T-helper 1 cell treated with Interleukin-12 subunit alpha and Interleukin-12 subunit beta and Interleukin-4 antibody, amounts not matched to agents 30 μg/mL and 1 μg/mL, for 36 hours (primary cell): Measurements from ENCODE around the gene HRCT1.

ENCODE experiments used
- H3K27ac Mint-ChIP-seq: one replicate; pipeline ENCODE4 v1.8.0; 2021; ENCODE audit warnings: mild to moderate bottlenecking, mixed read lengths
- H3K27me3 Mint-ChIP-seq: one replicate; pipeline ENCODE4 v1.8.0; 2021; ENCODE audit warnings: low read depth, mixed read lengths
- H3K36me3 Mint-ChIP-seq: one replicate; pipeline ENCODE4 v1.8.0; 2021; ENCODE audit warnings: low read depth, mixed read lengths
- H3K4me1 Mint-ChIP-seq: one replicate; pipeline ENCODE4 v1.8.0; 2021; ENCODE audit warnings: low read depth, mixed read lengths
- H3K4me3 Mint-ChIP-seq: one replicate; pipeline ENCODE4 v1.8.0; 2021; ENCODE audit warnings: mild to moderate bottlenecking, moderate library complexity, mixed read lengths
- H3K9me3 Mint-ChIP-seq: one replicate; pipeline ENCODE4 v1.8.0; 2021; ENCODE audit warnings: mixed read lengths

Gene HRCT1

DNA sequence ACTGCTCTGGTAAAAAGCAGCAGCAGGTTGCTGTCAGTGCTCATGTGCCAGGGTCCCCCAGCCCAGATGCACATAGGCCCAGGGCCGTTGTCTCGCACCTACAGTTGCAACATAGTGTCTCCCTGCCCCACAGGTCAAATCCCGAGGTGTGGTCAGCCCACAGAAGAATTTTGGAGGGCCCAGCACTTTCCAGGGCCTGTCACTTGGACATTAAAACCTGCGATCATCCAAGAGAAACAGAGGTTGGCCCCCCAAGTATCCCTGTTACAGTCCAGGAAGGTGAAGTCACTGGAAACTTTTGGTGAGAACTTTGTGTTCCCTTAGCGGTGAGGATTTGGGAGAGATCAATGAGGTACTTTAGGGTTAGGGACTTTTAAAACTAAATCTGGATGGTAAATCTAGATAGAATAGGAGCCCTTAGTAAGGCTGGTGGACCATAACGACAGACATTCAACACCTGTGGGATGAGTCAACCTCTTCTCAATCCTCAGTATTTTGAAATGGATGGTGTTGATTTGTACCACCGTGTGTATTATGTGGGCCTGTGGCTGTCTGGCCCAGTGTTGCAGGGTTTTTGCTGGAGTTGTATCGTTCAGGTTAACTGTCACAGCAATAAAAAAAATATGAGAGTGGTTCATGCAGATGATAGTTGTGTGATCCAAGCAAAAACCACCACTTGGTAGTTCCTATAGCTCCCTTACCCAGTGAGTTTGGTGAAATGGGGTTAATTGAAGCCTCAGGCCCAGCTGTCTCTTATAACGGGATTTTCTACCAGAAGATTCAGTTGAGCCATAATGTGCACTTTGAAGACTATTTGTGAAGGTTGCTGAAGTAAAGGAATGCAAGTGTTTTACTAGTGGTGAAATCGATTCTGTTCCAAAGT, 32.7 kb downstream of the HRCT1 start:
- Mint-ChIP-seq H3K27ac (no peak overlapping the region), H3K4me1 (peaks cover 25% of the 10 kb centered on the region), H3K27me3 (no peaks in the 10 kb centered on the region), H3K36me3 (no peaks in the 10 kb centered on the region), H3K9me3 (peaks cover 4% of the 10 kb centered on the region), H3K4me3 (no peak overlapping the region)

DNA sequence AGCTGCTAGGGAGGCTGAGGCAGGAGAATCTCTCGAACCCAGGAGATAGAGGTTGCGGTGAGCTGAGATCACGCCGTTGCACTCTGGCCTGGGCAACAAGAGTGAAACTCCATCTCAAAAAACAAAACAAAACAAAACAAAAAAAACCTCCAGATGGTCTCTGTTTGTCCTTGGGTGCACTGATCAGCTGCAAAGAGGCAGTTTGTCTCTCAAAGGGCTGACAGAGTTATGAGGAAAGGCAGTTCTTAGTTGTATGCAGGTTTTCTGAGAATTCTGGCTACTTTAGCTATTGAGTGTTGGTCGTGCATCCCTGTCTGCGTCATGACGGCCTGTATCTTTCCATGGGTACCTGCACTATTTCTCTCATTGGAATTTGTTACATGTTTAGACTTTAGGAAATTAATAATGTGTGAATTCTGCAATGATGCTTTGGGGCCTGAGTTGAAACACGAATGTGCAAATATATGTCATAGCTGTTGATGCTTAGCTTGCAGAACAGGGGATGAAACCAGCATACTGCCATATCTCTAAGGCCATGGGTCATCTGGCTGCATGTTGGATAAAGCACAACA, 33.8 kb downstream of the HRCT1 start:
- H3K27ac Mint-ChIP-seq: no peak overlapping the region
- H3K4me3 Mint-ChIP-seq: no peak overlapping the region
- peaks cover 23% of the 10 kb centered on the region for H3K4me1 Mint-ChIP-seq

DNA sequence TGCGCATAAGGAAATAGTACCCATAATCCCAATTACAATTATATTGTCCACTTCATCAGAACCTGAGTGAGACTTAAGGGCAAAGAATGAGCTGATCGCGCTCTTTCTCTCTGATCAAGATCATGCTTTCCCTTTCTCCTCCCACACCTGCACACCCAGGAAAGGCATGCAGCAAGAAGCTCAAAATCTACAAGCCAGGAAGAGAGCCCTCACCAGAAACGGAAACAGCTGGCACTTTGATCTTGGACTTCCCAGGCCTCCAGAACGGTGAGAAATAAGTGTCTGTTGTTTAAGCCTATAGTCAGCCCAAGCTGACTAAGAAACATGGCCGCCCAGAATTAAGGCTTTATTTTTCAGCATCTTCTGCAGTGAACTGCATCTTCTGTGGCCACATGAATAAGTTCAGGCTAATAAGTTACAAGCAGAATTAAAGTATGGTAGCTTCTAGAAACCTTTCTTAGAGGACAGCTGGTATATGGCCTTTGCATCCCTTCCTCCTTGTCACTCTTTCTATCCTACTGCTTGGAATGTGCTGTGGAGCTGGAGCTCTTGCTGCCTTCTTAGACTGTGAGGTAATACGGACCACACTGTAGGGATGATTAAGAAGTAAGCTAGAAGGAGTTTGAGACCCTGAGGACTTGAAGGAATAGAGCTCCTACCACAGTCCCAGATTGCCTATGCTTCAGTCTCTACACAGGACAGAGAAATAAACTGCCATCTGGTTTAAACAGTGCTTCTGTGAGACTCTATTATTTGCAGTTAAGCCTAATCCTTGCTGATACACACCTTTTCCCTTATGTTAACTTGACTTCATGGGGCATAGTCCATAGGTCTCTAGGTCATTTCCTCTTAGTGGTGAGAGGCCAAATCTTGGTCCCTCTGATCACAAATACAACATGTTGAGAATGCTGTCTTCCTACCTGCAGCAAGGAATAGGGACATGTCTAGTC, 34.7 kb downstream of the HRCT1 start:
- Mint-ChIP-seq H3K9me3 (peaks cover 4% of the 10 kb centered on the region), H3K36me3 (no peaks in the 10 kb centered on the region), H3K4me1 (peaks cover 26% of the 10 kb centered on the region), H3K4me3 (no peak overlapping the region), H3K27ac (peak overlapping the region; percentile 65), H3K27me3 (peaks cover 2% of the 10 kb centered on the region)

More for the DNA sequence above, 33.8 kb downstream of the HRCT1 start:
- Mint-ChIP-seq H3K36me3 (no peaks in the 10 kb centered on the region), H3K9me3 (peaks cover 4% of the 10 kb centered on the region), H3K27me3 (no peaks in the 10 kb centered on the region)

DNA sequence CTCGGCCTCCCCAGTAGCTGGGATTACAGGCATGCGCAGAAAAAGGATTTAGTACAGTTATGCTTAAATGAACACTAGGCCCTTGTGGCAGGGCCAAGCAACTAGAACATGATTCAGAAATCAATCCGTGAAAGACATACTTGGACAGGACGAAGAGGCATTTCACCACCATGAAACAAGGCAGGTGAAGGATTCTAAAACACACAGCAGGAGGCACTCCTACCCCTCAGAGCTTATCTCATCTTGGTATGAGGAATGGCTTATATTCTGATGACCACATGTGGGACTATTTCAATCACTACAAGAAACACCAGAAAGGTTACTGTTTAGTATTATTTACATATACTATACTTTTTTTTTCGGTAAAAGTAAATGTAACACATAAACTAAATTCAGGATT, 36.3 kb downstream of the HRCT1 start:
- Mint-ChIP-seq H3K27ac (no peak overlapping the region), H3K9me3 (peaks cover under 1% of the 10 kb centered on the region)

DNA sequence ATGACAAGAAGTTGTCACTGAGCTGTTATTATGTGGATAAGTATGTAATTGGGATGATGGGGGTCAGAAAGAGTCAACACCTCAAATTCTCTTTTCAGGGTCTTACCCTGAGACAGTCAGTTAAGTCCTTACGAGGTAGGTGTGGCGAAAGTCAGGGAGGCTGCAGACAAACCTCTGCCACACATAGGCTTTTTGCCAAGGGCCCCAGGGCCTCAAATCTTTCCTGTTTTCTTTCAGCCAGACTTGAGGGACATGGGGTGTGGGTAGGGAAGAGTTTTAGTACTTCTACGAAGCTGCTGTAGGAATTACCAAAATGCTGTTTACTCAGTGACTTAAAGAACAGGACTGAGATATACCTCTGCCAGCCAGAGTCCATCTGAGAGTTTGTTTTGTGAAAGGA, 38.2 kb downstream of the HRCT1 start:
- Mint-ChIP-seq H3K27me3 (peaks cover 4% of the 10 kb centered on the region), H3K36me3 (no peaks in the 10 kb centered on the region), H3K4me1 (peaks cover 25% of the 10 kb centered on the region), H3K27ac (no peak overlapping the region), H3K9me3 (no peaks in the 10 kb centered on the region), H3K4me3 (no peak overlapping the region)

More for the DNA sequence above, 36.3 kb downstream of the HRCT1 start:
- Mint-ChIP-seq H3K36me3 (no peaks in the 10 kb centered on the region), H3K4me3 (no peak overlapping the region), H3K27me3 (peaks cover 4% of the 10 kb centered on the region), H3K4me1 (peaks cover 28% of the 10 kb centered on the region)

DNA sequence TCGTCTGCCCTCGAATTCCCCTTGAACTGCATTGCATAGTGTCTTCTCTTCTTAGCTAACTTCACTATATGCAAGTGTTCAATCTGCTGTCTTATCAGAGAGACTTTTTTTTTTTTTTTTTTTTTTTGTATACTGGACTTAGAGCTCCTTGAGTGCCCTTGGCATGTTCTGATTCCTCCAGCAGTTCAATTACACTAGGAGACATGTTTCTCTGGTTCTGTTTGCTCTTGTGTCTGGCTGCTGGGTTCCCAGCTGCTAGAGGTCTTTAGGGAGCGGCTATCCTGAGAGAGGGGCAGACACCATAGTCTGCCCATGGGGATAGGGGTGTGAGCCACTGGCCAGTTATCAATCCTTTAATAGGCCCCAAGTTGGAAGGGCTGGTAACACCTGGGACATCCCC, 38.8 kb downstream of the HRCT1 start:
- H3K4me3 Mint-ChIP-seq: no peak overlapping the region
- H3K4me1 Mint-ChIP-seq: peaks cover 23% of the 10 kb centered on the region
- H3K27ac Mint-ChIP-seq: no peak overlapping the region
- peaks cover 4% of the 10 kb centered on the region for H3K27me3 Mint-ChIP-seq
- no peaks in the 10 kb centered on the region for H3K36me3 Mint-ChIP-seq
- H3K9me3 Mint-ChIP-seq: no peaks in the 10 kb centered on the region

DNA sequence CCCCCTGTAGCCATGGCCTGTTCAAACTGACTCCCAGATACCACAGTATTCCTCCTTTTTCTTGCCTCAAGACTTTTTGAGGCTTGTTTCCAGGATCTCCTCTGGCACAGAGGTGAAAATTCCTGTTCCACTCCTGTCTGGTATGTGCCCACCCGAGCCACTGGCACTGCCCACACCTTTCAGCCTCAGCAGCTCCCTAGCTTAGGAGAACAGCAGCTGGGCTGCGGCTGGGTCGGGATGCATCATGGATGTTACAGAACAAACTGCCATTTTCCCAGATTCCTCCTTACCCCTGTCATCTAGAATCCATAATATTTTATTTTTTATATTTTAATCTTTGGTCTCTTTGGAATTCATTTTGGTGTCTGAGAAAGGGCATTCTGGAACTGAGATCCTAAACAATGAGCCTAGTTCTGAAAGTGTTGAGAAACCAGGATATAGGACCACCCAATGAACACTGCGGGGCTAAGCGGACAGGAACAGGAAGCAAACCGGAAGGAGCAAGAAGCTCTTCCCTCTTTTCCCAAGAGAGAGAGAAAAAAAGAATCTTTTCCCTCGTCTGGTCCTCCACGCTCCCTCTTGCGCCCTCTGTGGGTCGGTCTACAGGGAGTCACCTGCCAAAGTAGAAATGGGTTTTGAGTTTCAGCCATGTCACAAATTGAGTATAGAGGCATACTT, 39.5 kb downstream of the HRCT1 start:
- no peak overlapping the region for H3K27ac Mint-ChIP-seq
- H3K36me3 Mint-ChIP-seq: no peaks in the 10 kb centered on the region
- no peak overlapping the region for H3K4me3 Mint-ChIP-seq
- H3K4me1 Mint-ChIP-seq: peaks cover 16% of the 10 kb centered on the region
- H3K9me3 Mint-ChIP-seq: no peaks in the 10 kb centered on the region
- H3K27me3 Mint-ChIP-seq: peaks cover 4% of the 10 kb centered on the region

DNA sequence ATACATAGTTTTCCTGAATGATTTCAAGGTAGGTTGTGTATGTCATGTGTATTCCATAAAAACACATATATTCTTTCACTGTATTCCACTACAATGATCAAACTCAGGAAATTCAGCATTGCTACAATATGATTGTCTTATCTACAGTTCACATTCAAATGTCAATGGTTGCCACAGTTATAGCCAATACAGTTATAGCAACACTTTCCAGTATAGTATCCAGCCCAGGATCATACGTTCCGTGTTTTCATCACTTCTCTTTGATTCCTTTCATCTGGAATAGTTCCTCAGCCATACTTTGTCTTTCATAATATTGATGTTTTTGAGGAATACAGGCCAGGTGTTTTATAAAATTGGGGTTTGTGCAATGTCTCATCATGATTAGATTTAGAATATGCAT, 42.4 kb downstream of the HRCT1 start:
- Mint-ChIP-seq H3K4me3 (no peak overlapping the region), H3K27me3 (peaks cover 15% of the 10 kb centered on the region), H3K36me3 (no peaks in the 10 kb centered on the region), H3K27ac (no peak overlapping the region), H3K4me1 (peaks cover 4% of the 10 kb centered on the region), H3K9me3 (no peaks in the 10 kb centered on the region)

DNA sequence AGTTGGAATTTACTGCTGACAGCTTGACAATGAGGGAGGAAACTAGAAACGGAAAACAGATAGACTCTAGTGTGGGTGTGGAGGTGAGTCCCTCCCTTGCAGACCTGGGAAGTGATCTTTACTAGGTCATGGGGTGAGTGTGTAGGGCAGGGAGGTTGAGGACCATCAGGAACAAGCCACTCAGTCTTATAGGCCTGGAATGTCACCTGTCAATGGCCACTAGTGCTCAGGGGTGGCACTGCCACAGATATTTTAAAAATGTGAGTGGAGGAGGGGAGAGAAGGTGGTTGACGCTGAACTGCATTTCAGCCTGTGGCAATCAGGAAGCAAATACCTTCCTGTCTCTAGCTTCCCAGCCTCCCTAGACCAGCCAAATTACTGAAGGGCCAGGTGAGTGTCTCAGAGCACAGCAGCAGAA, 42.9 kb downstream of the HRCT1 start:
- Mint-ChIP-seq H3K27me3 (peaks cover 19% of the 10 kb centered on the region), H3K4me3 (no peak overlapping the region), H3K9me3 (no peaks in the 10 kb centered on the region), H3K27ac (no peak overlapping the region), H3K4me1 (peaks cover 4% of the 10 kb centered on the region), H3K36me3 (no peaks in the 10 kb centered on the region)

DNA sequence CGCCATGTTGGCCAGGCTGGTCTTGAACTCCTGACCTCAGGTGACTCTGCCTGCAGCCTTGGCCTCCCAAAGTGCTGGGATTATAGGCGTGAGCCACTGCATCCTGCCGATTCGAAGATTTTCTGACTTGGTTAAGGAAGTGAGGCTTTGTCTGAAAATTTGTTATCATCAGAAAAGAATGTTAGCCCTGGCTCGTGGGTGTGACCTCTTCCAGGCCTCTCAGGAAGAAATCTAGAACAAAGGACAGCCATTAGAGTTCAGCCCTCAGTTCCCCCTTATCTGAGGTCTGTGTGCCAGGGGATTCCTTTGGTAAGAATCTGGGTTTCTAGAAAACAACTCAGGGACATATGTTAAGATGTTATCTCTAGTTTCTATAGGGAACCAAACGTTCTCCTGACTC, 45.7 kb downstream of the HRCT1 start:
- Mint-ChIP-seq H3K9me3 (no peaks in the 10 kb centered on the region), H3K27me3 (peaks cover 24% of the 10 kb centered on the region), H3K36me3 (no peaks in the 10 kb centered on the region), H3K4me3 (no peak overlapping the region), H3K27ac (no peak overlapping the region), H3K4me1 (peaks cover 2% of the 10 kb centered on the region)

DNA sequence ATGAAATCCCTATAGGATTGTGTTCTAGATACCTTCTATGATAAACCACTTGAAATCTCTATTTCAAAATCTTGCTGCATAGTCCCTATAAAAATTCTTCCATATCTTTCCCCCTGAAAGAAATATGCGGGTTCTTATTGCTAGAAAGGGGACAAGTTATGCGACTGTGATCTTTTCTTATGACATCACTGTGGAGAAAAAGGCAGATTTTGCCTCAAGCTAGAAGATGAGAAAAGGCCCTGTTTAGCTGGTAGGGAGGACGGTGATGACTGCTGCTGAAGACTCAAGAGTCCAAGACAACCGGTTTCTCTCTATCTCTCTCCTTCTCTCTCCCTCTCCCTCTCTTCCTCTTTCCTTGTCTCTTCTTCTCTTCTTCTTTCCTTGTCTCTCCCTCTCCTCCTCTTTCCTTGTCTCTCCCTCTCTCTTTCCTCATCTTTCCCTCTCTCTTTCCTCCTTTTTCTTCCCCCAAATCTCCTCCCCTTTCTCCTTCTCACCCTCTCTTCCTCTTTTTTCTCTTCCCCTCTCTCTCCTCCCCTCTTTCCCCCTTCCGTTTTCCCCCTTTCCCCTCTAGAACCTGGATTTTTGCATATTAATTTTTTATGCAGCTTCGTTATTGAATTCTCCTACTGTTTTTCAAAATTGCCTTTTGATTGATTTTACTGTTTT, 46.7 kb downstream of the HRCT1 start:
- Mint-ChIP-seq H3K4me3 (no peak overlapping the region), H3K27me3 (peaks cover 25% of the 10 kb centered on the region), H3K36me3 (no peaks in the 10 kb centered on the region), H3K9me3 (no peaks in the 10 kb centered on the region), H3K27ac (no peak overlapping the region), H3K4me1 (peaks cover 2% of the 10 kb centered on the region)

DNA sequence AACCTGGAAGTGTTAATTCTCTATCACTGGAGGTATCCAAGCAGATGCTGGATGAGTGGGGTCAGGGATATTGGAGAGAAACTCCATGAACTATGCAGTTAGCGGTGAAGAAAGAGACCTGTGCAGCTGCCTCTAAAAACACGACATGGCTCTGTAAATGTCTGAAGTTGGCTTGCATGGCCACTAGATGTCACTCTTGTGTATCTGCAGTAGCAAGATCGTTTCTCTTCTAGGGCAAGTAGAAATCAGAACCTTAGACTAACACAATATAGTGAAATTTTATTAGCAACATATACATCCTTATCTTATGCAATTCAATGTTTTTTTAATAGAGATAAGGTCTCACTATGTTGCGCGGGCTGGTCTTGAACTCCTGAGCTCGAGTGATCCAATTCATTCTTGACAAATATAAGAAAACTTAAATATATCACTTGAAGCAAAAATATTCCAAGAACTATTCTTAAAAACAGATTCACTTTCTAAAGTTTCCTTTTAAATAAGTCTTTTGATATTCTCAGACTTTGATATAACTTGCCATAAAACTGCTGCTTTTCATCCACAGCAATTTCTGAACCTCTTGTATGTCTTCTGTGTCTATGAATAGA, 49.0 kb downstream of the HRCT1 start:
- Mint-ChIP-seq H3K9me3 (no peaks in the 10 kb centered on the region), H3K27me3 (peaks cover 27% of the 10 kb centered on the region), H3K4me3 (no peak overlapping the region), H3K27ac (no peak overlapping the region), H3K36me3 (no peaks in the 10 kb centered on the region), H3K4me1 (peaks cover 2% of the 10 kb centered on the region)

DNA sequence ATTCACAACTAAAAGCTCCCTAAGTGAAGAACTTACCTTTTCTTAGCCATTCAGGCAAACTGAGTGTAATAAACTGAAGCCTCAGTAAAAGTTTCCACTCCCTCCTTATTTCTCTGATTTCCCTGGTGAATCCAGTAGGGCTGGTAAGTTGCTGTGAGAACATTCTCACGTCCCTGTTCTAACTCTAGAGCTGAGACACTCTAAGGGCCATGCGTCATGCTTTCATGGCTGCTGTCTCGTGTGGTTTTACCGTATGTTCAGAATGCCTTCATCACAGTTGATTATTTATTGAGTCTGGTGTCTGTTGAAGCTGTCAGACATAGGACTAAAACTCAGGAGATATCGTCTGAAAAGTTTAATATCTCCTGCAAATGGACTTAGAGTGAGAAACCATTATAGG, 50.6 kb downstream of the HRCT1 start:
- Mint-ChIP-seq H3K36me3 (no peaks in the 10 kb centered on the region), H3K4me1 (peaks cover 2% of the 10 kb centered on the region), H3K27ac (no peak overlapping the region), H3K4me3 (no peak overlapping the region), H3K27me3 (peaks cover 27% of the 10 kb centered on the region), H3K9me3 (no peaks in the 10 kb centered on the region)
